GM12801 (cell line): ENCODE data around the gene IMMT.

Experiments used
- CTCF ChIP-seq: IDR thresholded peaks from one replicate; pipeline ENCODE4 v1.5.1; 2011; ENCODE audit warnings: control low read depth; ENCODE audit not compliant: insufficient read length; ENCODE audit errors: extremely low read depth

Gene IMMT

GRCh38 chr2:86147793-86148192 is 47.5 kb downstream of the IMMT start:
- TF ChIP-seq CTCF = no peak

GRCh38 chr2:86143926-86144685 is 51.2 kb downstream of the IMMT start:
- no peak for TF ChIP-seq CTCF

- no peak for TF ChIP-seq CTCF
These were observed 52.0 kb downstream of the IMMT start for GRCh38 chr2:86143307-86143706.

GRCh38 chr2:86142436-86143257 is 52.6 kb downstream of the IMMT start:
- no peak for TF ChIP-seq CTCF

GRCh38 chr2:86140969-86141392 is 54.3 kb downstream of the IMMT start:
- no peak for TF ChIP-seq CTCF

- TF ChIP-seq CTCF = no peak
These were observed 55.3 kb downstream of the IMMT start for GRCh38 chr2:86139981-86140380.

GRCh38 chr2:86138736-86139625 is 56.3 kb downstream of the IMMT start:
- no peak for TF ChIP-seq CTCF
